Mesothelial cell of epicardium (in vitro differentiated cells): Measurements from ENCODE around the gene ZBTB42. TPM values are rescaled to one million over a fixed set of nuclear protein-coding genes. Genes with fewer than 3 reads are reported as not detected.

Experiments used
- DNase-seq, 2 experiments: peaks; one replicate each; pipeline ENCODE4 v3.0.0; 2021; ENCODE audit warnings: low spot score in 2 of 2; ENCODE audit not compliant: unreplicated experiment in 2 of 2
- H3K27ac Mint-ChIP-seq: 2 replicates; pipeline ENCODE4 v1.8.0; 2021; ENCODE audit warnings: mixed read lengths
- H3K27me3 Mint-ChIP-seq: 2 replicates; pipeline ENCODE4 v1.8.0; 2021; ENCODE audit warnings: low read depth, mixed read lengths
- H3K36me3 Mint-ChIP-seq: 2 replicates; pipeline ENCODE4 v1.8.0; 2021; ENCODE audit warnings: mixed read lengths
- H3K4me1 Mint-ChIP-seq: 2 replicates; pipeline ENCODE4 v1.8.0; 2021; ENCODE audit warnings: mixed read lengths
- H3K4me3 Mint-ChIP-seq: 2 replicates; pipeline ENCODE4 v1.8.0; 2021; ENCODE audit warnings: mild to moderate bottlenecking, moderate library complexity, mixed read lengths
- H3K9me3 Mint-ChIP-seq: 2 replicates; pipeline ENCODE4 v1.8.0; 2021; ENCODE audit warnings: mixed read lengths
- CTCF ChIP-seq: fragments of 200-600 bp; sonication (generic); IDR thresholded peaks from one replicate; pipeline ENCODE4 v1.5.0; 2021; ENCODE audit warnings: antibody characterized with exemption; ENCODE audit not compliant: unreplicated experiment
- total RNA-seq: library from RNA; stranded (reverse); gene quantifications from 3 replicates; pipeline ENCODE4 v1.2.1, GENCODE V29; 2021

Gene ZBTB42
- total RNA-seq, 1 donor from 2014 or later = 6.2 TPM

GRCh38 chr14:104758981-104759969 is 41.6 kb upstream of the ZBTB42 start:
- no peak overlapping the region for H3K27ac Mint-ChIP-seq
- no peak for TF ChIP-seq CTCF
- H3K9me3 Mint-ChIP-seq = peaks cover 5% of the 10 kb centered on the region
- H3K27me3 Mint-ChIP-seq = no peaks in the 10 kb centered on the region
- no peak overlapping the region for H3K4me3 Mint-ChIP-seq
- H3K4me1 Mint-ChIP-seq = peaks cover 2% of the 10 kb centered on the region
- peaks cover 24% of the 10 kb centered on the region for H3K36me3 Mint-ChIP-seq
- DNase-seq = no peak

GRCh38 chr14:104765517-104765916 is 35.4 kb upstream of the ZBTB42 start:
- Mint-ChIP-seq H3K9me3 (peaks cover 17% of the 10 kb centered on the region), H3K36me3 (peaks cover 37% of the 10 kb centered on the region), H3K27ac (no peak overlapping the region), H3K27me3 (no peaks in the 10 kb centered on the region), H3K4me3 (no peak overlapping the region), H3K4me1 (peaks cover 19% of the 10 kb centered on the region)
- no peak for TF ChIP-seq CTCF
- no peak for DNase-seq

- H3K4me3 Mint-ChIP-seq = no peak overlapping the region
- no peak for TF ChIP-seq CTCF
- peaks cover 42% of the 10 kb centered on the region for H3K36me3 Mint-ChIP-seq
- DNase-seq = no peak
- peaks cover 17% of the 10 kb centered on the region for H3K9me3 Mint-ChIP-seq
- peaks cover 19% of the 10 kb centered on the region for H3K4me1 Mint-ChIP-seq
- no peaks in the 10 kb centered on the region for H3K27me3 Mint-ChIP-seq
- H3K27ac Mint-ChIP-seq = no peak overlapping the region
Observed at GRCh38 chr14:104766256-104766862, 34.5 kb upstream of the ZBTB42 start.

- H3K4me3 Mint-ChIP-seq = no peak overlapping the region
- H3K27ac Mint-ChIP-seq = no peak overlapping the region
- H3K36me3 Mint-ChIP-seq = peaks cover 42% of the 10 kb centered on the region
- peaks cover 19% of the 10 kb centered on the region for H3K4me1 Mint-ChIP-seq
- DNase-seq = no peak
- TF ChIP-seq CTCF = no peak
- peaks cover 16% of the 10 kb centered on the region for H3K9me3 Mint-ChIP-seq
- no peaks in the 10 kb centered on the region for H3K27me3 Mint-ChIP-seq
Observed at GRCh38 chr14:104766863-104767633, 33.9 kb upstream of the ZBTB42 start.

GRCh38 chr14:104767634-104767918 is 33.3 kb upstream of the ZBTB42 start:
- H3K36me3 Mint-ChIP-seq = peaks cover 40% of the 10 kb centered on the region
- H3K9me3 Mint-ChIP-seq = peaks cover 12% of the 10 kb centered on the region
- H3K4me1 Mint-ChIP-seq = peaks cover 19% of the 10 kb centered on the region
- no peaks in the 10 kb centered on the region for H3K27me3 Mint-ChIP-seq
- no peak for DNase-seq
- no peak for TF ChIP-seq CTCF
- H3K4me3 Mint-ChIP-seq = no peak overlapping the region
- H3K27ac Mint-ChIP-seq = no peak overlapping the region
